Subcutaneous adipose tissue (tissue), 4 donors: ENCODE results near the gene SMURF1. TPM values are rescaled to one million over a fixed set of nuclear protein-coding genes. Genes with fewer than 3 reads are reported as not detected.

Source experiments
- total RNA-seq, 4 donors: library from RNA; depleted of rRNA; stranded (reverse); fragments of >200 nt; gene quantifications; one replicate each; pipeline ENCODE4 v1.1.0, GENCODE V29; 2016
- TF ChIP-seq, protein P1 (sequence below): fragments of 450-650 bp; IDR thresholded peaks from one replicate; pipeline ENCODE4 v1.5.1; 2016; ENCODE audit warnings: low read depth, mild to moderate bottlenecking, control low read depth, antibody characterized with exemption, moderate library complexity

The SMURF1 gene
- total RNA-seq: 10 to 100 TPM; 24.0 to 49.4 (median 25.2) TPM

DNA sequence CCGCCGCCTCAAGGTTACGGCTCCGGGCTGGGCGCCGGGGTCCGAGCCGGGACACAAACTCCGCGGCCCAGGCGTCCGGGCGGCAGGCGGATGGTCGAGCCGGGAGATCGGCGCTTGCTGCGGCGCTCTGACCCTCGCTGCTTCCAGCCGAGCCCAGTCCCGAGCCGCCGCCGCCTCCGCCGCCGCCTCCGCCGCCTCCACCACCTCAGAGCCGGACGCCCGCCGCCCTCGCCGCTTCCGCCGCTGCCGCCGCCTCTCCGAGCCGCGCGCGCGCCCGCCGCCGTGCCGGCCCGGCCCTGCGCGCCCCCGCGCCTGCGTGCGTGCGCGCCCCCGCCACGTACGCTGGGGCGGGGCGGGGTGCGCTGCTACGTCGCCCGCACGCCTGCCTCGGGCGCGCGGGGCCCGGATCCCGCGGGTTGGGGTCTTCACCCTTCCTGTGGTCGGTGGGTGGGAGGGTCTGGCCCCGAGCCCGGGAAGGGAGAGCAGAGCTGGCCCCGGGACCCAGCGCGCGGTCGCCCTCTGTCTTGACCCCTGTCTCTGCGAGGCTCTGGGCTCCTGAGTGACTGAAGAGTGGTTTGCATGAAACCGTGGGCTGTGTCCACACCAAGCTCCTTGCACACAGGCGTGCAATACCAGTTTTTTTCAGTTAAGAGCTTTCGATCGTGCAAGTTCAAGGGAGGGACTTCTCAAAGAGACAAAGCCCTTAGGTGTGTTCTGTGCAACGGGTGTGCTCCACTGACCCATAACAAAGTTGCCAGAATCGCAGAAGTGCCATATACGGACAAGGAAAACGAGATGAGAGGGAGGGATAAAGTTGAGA lies at the start of gene SMURF1:
Gene SMURF1 (minus strand): TSS at position 256 of the 820 bp plus-strand sequence. CDS start 328 bp downstream, outside the sequence.
- TF ChIP-seq, protein P1, sequence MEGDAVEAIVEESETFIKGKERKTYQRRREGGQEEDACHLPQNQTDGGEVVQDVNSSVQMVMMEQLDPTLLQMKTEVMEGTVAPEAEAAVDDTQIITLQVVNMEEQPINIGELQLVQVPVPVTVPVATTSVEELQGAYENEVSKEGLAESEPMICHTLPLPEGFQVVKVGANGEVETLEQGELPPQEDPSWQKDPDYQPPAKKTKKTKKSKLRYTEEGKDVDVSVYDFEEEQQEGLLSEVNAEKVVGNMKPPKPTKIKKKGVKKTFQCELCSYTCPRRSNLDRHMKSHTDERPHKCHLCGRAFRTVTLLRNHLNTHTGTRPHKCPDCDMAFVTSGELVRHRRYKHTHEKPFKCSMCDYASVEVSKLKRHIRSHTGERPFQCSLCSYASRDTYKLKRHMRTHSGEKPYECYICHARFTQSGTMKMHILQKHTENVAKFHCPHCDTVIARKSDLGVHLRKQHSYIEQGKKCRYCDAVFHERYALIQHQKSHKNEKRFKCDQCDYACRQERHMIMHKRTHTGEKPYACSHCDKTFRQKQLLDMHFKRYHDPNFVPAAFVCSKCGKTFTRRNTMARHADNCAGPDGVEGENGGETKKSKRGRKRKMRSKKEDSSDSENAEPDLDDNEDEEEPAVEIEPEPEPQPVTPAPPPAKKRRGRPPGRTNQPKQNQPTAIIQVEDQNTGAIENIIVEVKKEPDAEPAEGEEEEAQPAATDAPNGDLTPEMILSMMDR: no peak

DNA sequence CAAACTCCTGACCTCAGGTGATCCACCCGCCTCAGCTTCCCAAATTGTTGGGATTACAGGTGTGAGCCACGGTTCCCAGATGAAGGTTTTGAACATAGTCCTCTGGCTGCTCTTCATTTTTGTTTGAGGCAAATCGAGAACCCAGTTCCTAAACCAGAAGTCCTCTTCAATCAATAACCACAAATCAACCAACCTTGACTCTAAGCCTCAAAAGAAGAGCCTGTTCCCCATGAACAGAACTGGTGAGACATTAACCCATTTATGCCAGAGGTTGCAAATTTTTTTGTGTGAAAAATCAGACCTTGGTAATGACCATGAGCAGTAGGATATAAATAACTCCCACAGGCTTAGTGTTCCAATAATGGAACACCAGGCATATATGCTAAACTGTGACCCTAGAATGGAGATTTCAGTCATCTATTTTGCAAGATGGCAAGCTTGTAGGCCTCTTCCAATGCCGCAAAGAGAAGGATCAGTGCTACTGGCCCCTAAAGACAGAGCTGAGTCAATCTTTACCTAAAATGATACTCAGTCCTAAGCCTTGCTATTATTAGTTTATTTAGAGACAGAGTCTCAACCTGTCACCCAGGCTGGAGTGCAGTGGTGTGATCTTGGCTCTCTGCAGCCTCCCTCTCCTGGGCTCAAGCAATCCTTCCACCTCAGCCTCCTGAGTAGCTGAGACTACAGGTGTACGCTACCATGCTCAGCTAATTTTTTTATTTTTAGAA lies 48.1 kb upstream of the SMURF1 start:
- TF ChIP-seq, protein P1: no peak

DNA sequence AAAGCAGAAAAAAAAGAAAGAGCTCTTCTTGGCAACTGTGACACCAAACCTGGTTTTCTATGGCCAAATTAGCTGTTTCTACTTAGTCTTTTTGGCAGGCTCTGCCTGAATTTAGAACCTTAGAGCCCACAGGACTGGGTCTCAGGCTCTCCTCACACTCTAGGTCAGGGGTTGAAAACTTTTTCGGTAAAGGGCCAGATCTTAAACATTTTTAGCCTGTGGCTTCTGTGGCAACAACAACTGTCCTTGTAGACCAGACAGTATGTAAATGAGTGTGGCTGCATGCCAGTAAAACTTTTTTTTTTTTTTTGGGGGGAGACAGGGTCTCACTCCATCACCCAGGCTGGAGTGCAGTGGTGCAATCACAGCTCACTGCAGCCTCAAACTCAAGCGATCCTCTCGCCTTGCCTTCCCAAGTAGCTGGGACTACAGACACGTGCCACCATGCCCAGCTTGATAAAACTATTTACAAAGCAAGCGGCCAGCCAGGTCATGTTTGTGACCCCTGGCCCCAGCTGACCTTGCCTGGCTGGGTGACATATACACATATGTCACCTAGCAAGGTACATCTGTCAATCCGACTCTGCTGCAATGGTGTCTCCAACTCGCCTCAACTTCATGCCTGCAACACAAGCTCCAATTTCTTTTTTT lies 46.6 kb upstream of the SMURF1 start:
- TF ChIP-seq, protein P1: no peak

DNA sequence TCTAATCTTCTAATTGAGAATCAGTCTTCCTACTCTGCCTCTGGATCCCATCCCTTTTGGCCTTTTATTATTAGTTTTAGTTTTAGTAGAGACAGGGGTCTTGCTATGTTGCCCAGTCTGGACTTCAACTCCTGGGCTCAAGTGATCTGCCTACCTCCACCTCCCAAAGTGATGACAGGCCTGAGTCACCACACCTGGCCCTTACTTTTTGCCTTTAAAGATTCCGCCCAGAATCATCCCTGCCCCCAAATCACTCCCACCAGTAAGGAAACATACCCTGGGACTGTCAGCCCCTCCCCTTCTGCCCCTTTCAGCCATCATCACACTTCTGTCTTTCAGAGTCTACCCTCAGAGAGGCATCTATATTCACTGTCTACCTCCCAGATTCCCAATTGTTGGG lies 45.3 kb upstream of the SMURF1 start:
- TF ChIP-seq, protein P1: no peak

DNA sequence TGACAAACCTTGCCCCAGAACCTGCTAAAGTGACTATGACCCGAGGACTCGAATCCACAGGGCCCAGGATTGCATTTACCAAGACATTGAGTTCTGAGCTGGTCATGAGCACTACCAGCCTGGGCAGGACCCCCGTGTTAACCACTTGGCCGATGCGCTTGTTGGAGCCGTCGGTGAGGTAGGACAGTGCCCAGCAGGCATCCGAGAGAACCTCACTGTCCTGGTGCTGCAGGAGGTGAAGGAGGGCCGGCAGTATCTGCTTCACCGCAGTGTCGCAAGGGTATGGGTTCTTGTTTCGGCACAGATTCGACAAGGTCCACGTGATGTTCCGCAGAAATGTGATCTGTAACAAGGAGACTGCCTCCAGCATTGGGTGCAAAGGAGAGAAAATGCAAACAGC lies 44.3 kb upstream of the SMURF1 start:
- TF ChIP-seq, protein P1: no peak

DNA sequence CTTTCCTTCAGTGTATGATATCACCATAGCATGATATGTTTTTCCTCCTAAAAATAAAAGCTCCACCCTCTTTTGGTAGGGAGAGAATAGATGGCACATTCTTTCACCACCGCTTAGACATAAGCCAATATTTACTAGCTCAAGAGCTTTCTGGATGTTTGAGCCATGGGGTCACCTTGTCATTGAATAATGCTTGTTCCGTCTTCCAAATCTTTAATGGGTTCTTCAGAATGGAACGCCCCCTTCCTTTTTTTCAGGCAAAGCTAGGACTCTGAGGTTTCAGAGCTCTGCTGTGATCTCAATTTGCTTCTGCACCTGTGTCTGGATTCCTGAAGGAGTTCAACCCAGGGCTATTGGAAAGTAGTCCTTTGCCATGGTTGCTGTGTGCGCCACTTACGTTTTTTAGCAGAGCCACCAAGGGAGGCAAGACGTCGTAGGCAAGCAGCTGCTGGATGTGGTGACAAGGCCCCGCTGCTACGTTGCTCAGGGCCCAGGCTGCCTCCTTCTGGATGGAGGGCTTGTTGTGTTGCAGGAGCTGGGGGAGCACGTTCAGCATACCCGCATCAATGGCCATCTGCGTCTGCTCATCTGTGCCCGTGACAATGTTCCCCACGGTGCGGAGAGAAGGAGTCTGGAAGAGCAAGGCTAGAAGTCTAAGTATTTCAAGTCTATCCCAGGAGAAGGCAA lies 40.8 kb upstream of the SMURF1 start:
- TF ChIP-seq, protein P1: no peak
